HG03045 (cell line): ENCODE measurements around the gene ALAD.
"Not testable (repeated sequence)": the region's sequence is repeated elsewhere in the genome, so short reads cannot be mapped to it uniquely, and the experiment has no call there.

Experiments used
- ATAC-seq: cut with Tn5 transposase; IDR thresholded peaks from one replicate; pipeline ENCODE4 v1.9.1; 2021; ENCODE audit warnings: mild to moderate bottlenecking, moderate library complexity; ENCODE audit not compliant: unreplicated experiment

Gene ALAD

GRCh38 chr9:113399646-113400200, 1.4 kb downstream of the ALAD start:
- ATAC-seq = no peak

- no peak for ATAC-seq
Measured at GRCh38 chr9:113398796-113399195, 2.3 kb downstream of the ALAD start.

GRCh38 chr9:113397203-113397631, 3.9 kb downstream of the ALAD start:
- ATAC-seq = no peak

GRCh38 chr9:113395000-113395861, 5.9 kb downstream of the ALAD start:
- no peak for ATAC-seq

- ATAC-seq = no peak
Measured at GRCh38 chr9:113393281-113393680, 7.8 kb downstream of the ALAD start.

- no peak for ATAC-seq
Measured at GRCh38 chr9:113391917-113392316, 9.2 kb downstream of the ALAD start.

- no peak for ATAC-seq
Measured at GRCh38 chr9:113390192-113390960, 10.7 kb downstream of the ALAD start.

- ATAC-seq = no peak
Measured at GRCh38 chr9:113389451-113389850, 11.6 kb downstream of the ALAD start.

- ATAC-seq = no peak
Measured at GRCh38 chr9:113388833-113389232, 12.3 kb downstream of the ALAD start.

- no peak for ATAC-seq
Measured at GRCh38 chr9:113387560-113388230, 13.4 kb downstream of the ALAD start.

- no peak for ATAC-seq
Measured at GRCh38 chr9:113386571-113387393, 14.3 kb downstream of the ALAD start.

GRCh38 chr9:113381909-113382411, 19.1 kb downstream of the ALAD start:
- ATAC-seq = no peak

- not testable (repeated sequence) for ATAC-seq
Measured at GRCh38 chr9:113381441-113381840, 19.6 kb downstream of the ALAD start.

GRCh38 chr9:113380869-113381378, 20.2 kb downstream of the ALAD start:
- ATAC-seq = no peak

GRCh38 chr9:113379829-113380210, 21.3 kb downstream of the ALAD start:
- not testable (repeated sequence) for ATAC-seq

GRCh38 chr9:113379094-113379828, 21.8 kb downstream of the ALAD start:
- ATAC-seq = not testable (repeated sequence)

- peak; percentile 86 for ATAC-seq
Measured at GRCh38 chr9:113376634-113377567, 24.2 kb downstream of the ALAD start, which contains the start of gene HDHD3. Gene HDHD3 (minus strand): TSS chr9:113376986. CDS start chr9:113374354, 2,632 bp downstream.
